Left hindlimb (tissue), 1 donor: ENCODE results near the gene CHAD.
"Not testable (repeated sequence)": the region's sequence is repeated elsewhere in the genome, so short reads cannot be mapped to it uniquely, and the experiment has no call there.

Experiments used
- DNase-seq: peaks from one replicate; pipeline ENCODE4 v3.0.0-alpha.2; 2018

Gene CHAD

DNA sequence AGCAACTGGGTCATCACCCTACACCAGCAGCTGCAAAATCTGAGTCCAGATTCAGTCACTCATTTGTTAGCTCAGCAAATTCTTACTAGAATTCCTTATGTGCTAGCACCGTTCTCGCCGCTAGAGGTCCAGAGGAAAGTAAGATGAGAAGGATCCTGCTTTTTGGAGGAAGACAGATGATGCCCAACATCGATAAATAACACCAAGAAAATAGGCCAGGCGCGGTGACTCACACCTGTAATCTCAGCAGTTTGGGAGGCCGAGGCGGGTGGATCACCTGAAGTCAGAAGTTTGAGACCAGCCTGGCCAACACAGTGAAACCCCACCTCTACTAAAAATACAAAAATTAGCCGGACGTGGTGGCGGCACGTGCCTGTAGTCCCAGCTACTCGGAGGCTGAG is 4.1 kb upstream of the CHAD start:
- not testable (repeated sequence) for DNase-seq

DNA sequence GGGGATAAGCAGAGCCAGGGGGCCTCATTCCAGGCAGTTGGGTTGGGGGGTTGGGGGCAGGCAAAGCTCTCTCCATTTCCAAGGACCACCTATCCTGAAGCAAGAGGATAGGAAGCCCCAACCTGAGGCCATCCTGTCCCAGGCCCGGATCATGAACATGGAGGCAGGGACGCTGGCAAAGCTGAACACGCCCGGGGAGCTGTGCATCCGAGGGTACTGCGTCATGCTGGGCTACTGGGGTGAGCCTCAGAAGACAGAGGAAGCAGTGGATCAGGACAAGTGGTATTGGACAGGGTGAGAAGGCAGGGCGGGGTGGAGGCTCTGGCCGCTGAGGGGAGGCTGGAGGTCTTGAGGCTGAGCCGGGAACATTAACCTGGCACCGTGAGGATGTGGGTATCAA is 3.6 kb upstream of the CHAD start:
- DNase-seq, result no peak

GRCh38 chr17:50471009-50471905 is 2.6 kb upstream of the CHAD start:
- peak; percentile 72 for DNase-seq

- peak; percentile 73 for DNase-seq
Measured at GRCh38 chr17:50470426-50470825, 1.7 kb upstream of the CHAD start.

DNA sequence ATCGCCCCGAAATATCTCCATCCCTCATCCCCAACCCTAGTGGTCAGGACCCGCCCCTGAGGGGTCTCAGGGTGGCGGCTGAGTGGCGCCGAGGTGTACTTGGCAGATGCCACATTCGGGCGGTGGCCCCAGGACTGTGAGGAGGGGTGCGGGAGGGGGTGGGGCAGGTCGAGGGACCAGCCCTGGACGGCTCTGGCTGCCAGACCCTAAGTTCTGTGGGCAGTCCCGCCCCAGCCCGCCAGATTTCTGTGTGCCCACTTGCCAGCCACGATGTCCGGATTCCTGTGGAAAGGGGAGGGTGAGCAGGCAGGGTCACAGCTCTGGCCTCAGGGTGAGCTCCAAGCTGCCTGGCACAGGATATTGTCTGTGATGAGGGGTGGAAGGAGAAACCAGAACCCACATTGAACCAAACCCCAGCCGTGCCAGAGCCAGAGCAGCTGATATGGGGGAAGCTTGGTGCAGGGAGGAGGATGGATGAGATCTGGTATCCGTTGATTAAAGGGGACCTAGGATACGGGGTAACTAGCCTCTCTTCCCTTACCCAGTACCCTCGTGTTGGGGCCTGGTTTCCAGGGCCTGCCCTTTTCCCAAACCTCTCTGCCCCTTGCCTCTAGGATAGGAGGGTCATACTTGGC is 1.1 kb upstream of the CHAD start:
- DNase-seq, result peak; percentile 61

DNA sequence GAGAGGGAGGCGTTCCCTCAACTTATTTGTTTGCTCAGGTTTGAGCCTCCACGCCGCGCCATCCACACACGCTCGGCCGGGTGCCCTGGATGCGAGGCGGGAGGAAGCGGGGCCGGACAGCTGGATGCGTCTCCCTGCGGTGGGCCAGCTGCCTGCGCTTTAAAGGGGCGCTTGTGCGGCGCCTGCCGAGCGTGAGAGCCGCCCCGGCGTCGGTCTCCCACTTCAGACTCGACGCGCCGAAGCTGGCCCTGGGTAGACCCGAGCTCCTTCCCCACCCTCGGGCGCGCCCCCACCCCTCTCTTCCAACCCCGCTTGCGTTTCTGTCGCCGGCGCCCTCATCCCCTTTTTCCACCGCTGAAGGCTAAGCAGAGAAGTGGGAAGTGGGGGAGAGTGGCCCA is 527 bp upstream of the CHAD start:
- peak; percentile 57 for DNase-seq

- no peak for DNase-seq
Measured at GRCh38 chr17:50467855-50468303, 801 bp downstream of the CHAD start.

DNA sequence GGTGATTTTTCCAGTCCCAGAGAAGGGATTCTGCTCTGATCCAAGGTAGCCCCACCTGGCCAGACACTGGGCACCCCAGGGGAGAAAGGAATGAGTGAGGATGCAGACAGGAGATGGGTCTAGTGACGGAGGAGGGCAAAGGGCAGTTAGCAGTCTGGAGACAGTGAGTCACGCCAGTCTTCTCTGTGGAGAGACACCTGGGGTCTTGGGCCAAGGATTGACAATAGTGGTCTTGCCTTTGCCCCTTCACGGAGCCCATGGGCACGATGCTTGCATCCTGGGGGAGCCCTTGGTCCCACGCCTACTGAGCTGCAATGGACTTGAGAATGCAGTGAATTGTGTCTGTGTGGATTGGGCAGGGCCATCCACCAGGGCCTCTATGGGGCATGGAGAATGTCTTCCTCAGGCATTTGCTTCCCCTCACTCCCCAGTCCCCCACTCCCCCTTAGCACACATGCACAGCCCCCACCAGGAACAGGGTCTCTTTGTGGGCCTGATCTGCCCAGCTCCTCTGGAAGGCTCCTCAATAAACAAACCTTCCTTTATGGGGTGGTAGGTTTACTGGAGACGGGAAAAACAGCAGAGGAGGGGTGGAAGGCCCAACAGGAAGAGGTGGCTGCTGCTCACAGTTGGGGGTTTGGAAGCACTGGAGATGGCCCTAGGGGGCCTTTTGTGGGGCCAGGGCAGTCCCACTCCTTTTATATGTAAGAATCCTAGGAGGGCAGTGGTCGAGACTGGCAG is 1.4 kb downstream of the CHAD start:
- DNase-seq, result no peak

- no peak for DNase-seq
Measured at GRCh38 chr17:50466371-50467113, 2.1 kb downstream of the CHAD start.

GRCh38 chr17:50465635-50466034 is 3.0 kb downstream of the CHAD start:
- DNase-seq, result no peak

- DNase-seq, result no peak
Measured at GRCh38 chr17:50465171-50465570, 3.5 kb downstream of the CHAD start.

DNA sequence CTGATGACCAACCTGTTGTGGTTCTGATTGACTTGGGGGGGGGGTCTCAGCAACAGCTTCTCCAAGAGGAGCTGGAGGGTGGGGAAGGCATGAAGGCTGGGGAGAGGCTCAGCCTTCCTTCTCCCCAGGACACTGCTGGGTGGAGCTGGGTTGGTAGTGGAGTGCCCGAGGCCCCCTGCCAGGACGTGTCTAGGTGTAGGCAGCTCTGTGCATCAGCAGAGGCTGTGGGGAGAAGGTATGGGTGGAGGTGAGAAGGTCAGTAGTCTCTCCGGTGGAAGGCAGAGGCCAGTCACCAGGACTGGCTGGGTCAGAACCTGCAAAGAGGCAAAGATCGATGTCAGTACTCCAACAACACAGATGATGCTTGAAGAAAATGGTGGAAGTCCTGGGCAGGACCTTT is 3.9 kb downstream of the CHAD start:
- no peak for DNase-seq

- DNase-seq, result no peak
Measured at GRCh38 chr17:50464121-50464520, 4.6 kb downstream of the CHAD start.

DNA sequence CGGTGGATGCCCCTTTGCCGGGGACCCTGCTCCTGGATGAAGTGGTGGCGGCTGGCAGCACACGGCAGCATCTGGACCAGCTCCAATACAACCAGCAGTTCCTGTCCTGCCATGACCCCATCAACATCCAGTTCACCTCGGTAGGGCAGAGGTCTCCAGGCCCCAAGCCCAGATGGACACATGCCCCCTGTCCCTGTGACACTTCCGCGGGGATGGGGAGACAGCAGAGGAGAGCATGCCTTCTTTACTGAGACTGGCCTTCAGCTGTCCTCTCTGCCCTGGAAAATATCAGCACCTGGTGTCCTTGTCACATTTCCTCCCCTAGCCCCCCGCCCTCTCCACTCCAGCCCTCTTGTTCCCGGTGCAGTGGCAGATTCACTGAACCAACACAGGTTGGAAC is 6.2 kb downstream of the CHAD start:
- no peak for DNase-seq

GRCh38 chr17:50461550-50462132 is 7.0 kb downstream of the CHAD start:
- DNase-seq, result no peak

DNA sequence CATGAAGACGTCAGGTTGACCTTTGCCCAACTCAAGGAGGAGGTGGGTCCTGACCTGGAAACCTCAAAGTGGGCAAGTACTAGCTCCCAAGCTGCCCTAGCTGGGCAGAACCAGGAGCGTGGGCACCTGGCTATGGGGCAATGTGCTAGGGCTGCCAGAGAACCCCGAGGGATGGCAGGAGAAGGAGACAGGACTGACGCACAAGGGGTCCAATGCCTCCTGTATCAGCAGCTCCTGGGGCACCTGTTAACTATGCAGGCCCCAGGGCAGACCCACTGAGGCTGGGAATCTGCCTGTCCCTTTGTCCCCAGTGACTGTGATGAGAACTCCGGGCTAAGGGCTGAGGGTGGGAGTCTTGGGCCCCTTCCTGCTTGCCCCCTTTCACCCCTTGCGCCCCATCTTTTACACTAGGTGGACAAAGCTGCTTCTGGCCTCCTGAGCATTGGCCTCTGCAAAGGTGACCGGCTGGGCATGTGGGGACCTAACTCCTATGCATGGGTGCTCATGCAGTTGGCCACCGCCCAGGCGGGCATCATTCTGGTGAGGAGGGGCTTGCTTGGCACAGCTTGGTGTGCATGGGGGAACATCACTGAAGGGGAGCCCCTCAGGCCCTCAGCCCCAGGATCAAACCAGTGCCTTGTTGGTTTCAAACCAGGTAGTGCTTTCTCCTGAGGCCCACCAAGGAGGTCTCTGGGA is 7.7 kb downstream of the CHAD start:
- no peak for DNase-seq

- DNase-seq, result no peak
Measured at GRCh38 chr17:50459756-50460155, 8.9 kb downstream of the CHAD start.

DNA sequence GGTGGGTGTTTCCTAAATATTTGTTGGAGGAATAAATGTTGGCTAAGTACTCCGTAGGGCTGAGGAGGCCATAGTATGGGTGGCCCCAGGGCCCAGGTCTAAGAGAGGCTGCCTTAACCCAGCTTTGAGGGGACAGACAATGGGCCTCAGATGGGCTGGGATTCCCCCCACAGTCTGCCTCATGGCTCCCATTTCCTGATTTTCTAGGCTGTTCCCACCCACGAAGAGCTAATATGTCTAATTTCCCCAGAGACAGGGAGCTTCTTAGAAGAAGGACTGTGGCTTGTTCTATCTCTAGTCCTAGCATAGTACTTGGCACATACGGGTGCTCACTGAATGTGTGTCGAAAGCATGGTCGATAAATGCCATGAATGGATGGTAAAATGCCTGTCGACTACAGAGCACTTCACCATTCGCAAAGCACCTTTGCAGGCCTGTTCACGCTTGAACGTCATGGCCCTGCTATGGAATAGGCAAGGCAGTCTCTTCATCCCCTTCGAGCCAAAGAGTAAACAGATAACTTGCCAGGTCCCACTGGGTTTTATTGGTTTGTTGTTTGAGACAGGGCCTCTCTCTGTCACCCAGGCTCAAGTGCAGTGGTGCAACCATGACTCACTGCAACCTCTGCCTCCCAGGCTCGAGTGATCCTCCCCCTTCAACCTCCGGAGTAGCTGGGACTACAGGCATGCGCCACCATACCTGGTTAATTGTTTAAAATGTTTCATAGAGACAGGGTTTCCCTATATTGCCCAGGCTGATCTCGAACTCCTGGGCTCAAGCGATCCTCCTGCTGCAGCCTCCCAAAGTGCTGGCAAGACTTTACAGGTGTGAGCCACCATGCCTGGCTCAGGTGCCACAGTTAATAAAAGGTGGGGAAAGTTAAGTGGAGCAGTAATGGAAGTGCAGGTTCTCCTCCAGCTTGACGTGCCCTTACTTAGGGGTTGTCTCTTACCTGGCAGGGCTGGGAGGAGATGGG is 9.7 kb downstream of the CHAD start:
- no peak for DNase-seq

DNA sequence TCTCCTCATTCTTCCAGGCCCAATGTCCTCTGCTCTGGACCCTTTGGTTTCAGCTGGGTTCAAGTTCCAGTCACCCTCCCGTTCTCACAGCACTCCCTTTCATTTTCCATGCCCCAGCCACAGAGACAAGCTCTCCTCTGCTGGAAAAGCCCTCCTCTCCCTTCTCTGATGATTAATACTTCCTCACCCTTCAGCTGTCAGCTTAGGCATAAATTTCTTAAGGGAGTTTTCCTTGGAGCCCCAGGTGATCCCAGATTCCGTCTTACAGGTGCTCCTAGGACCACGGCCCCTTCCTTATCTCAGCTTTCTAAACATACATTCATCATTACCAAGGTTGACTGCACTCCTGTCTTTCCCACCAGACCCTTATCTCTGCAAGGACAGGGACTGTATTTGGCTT is 10.4 kb downstream of the CHAD start:
- no peak for DNase-seq

- no peak for DNase-seq
Measured at GRCh38 chr17:50457621-50458020, 11.1 kb downstream of the CHAD start.

DNA sequence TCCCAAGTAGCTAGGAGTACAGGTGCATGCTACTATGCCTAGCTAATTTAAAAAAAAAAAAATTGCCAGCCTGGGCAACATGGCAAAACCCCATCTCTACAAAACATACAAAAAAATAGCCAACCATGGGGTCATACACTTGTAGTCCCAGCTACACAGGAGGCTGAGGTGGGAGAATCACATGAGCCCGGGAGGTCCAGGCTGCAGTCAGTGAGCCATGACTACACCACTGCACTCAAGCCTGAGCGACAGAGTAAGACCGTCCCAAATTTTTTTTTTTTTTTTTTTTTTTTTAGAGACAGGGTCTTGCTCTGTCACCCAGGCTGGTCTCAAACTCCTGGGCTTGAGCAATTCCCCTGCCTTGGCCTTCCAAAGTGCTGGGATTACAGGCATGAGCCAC is 14.8 kb downstream of the CHAD start:
- no peak for DNase-seq
